GM04503 (cell line): ENCODE measurements around the gene TLK1.
"Not testable (repeated sequence)": the region's sequence is repeated elsewhere in the genome, so short reads cannot be mapped to it uniquely, and the experiment has no call there.

Source experiments
- DNase-seq: peaks from one replicate; pipeline ENCODE4 v3.0.0-alpha.2; 2012; ENCODE audit warnings: low read depth

Gene TLK1

GRCh38 chr2:171083451-171083850 is 77.2 kb downstream of the TLK1 start:
- DNase-seq, result no peak

GRCh38 chr2:171081649-171082111 is 79.0 kb downstream of the TLK1 start:
- DNase-seq, result no peak

- no peak for DNase-seq
Observed at GRCh38 chr2:171080607-171081006, 80.1 kb downstream of the TLK1 start.

- DNase-seq, result not testable (repeated sequence)
Observed at GRCh38 chr2:171076422-171076821, 84.3 kb downstream of the TLK1 start.

GRCh38 chr2:171072164-171072563 is 88.5 kb downstream of the TLK1 start:
- no peak for DNase-seq

GRCh38 chr2:171069286-171069956 is 91.3 kb downstream of the TLK1 start:
- DNase-seq, result no peak

- DNase-seq, result no peak
Observed at GRCh38 chr2:171066110-171066509, 94.6 kb downstream of the TLK1 start.

- DNase-seq, result no peak
Observed at GRCh38 chr2:171057575-171057974, 103.1 kb downstream of the TLK1 start.

- DNase-seq, result peak; percentile 15
Observed at GRCh38 chr2:171056307-171056706, 104.4 kb downstream of the TLK1 start.

GRCh38 chr2:171049691-171050090 is 111.0 kb downstream of the TLK1 start:
- DNase-seq, result no peak

- no peak for DNase-seq
Observed at GRCh38 chr2:171046048-171046560, 114.6 kb downstream of the TLK1 start.

- no peak for DNase-seq
Observed at GRCh38 chr2:171044416-171044815, 116.3 kb downstream of the TLK1 start.

GRCh38 chr2:171042253-171042969 is 118.3 kb downstream of the TLK1 start:
- DNase-seq, result no peak

GRCh38 chr2:171036532-171036931 is 124.2 kb downstream of the TLK1 start:
- no peak for DNase-seq

GRCh38 chr2:171034315-171034714 is 126.4 kb downstream of the TLK1 start:
- no peak for DNase-seq

- no peak for DNase-seq
Observed at GRCh38 chr2:171025214-171025613, 135.5 kb downstream of the TLK1 start.

GRCh38 chr2:171018522-171018921 is 142.2 kb downstream of the TLK1 start:
- DNase-seq, result no peak

- no peak for DNase-seq
Observed at GRCh38 chr2:171016125-171016524, 144.6 kb downstream of the TLK1 start.

- no peak for DNase-seq
Observed at GRCh38 chr2:171013851-171014250, 146.8 kb downstream of the TLK1 start.

- DNase-seq, result no peak
Observed at GRCh38 chr2:171009386-171009785, 151.3 kb downstream of the TLK1 start.

GRCh38 chr2:171008550-171009205 is 152.0 kb downstream of the TLK1 start:
- DNase-seq, result no peak

- DNase-seq, result no peak
Observed at GRCh38 chr2:171004833-171005232, 155.9 kb downstream of the TLK1 start.

- no peak for DNase-seq
Observed at GRCh38 chr2:171004363-171004762, 156.3 kb downstream of the TLK1 start.
